Breast epithelium (tissue), 3 donors: ENCODE data around the gene CENPA.

ENCODE experiments used
- POLR2A ChIP-seq: fragments of 450-650 bp; IDR thresholded peaks from one replicate; pipeline ENCODE4 v1.6.1; 2016; ENCODE audit warnings: antibody characterized with exemption, mild to moderate bottlenecking, moderate library complexity
- POLR2AphosphoS5 ChIP-seq, 3 donors: sonication (generic); formaldehyde crosslinking; IDR thresholded peaks; one replicate each; pipeline ENCODE4 v1.6.1; 2017; ENCODE audit warnings: antibody characterized with exemption in 3 of 3
- TF ChIP-seq, protein P1 (sequence below), 3 donors: fragments of 450-650 bp; IDR thresholded peaks; one replicate each; pipeline ENCODE4 v1.5.1; 2016 to 2017; ENCODE audit warnings: antibody characterized with exemption in 3 of 3, mild to moderate bottlenecking in 3 of 3, moderate library complexity in 3 of 3

DNA sequence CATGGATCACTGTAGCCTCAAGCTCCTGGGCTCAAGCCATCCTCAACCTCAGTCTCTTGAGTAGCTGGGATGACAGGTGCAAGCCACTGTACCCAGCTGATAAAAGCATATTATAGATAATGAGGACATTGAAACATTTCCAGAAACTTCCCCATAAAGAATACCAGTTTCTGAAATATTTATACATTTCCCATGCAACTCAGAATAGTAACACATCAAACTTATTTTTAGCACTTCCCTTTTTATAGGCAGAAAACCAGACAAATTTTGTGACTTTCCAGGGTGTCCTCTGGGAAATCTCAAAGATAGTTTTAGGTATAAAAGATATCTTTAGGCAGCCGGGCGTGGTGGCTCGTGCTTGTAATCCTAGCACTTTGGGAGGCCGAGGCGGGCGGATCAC lies 37.0 kb downstream of the CENPA start:
- TF ChIP-seq, protein P1, sequence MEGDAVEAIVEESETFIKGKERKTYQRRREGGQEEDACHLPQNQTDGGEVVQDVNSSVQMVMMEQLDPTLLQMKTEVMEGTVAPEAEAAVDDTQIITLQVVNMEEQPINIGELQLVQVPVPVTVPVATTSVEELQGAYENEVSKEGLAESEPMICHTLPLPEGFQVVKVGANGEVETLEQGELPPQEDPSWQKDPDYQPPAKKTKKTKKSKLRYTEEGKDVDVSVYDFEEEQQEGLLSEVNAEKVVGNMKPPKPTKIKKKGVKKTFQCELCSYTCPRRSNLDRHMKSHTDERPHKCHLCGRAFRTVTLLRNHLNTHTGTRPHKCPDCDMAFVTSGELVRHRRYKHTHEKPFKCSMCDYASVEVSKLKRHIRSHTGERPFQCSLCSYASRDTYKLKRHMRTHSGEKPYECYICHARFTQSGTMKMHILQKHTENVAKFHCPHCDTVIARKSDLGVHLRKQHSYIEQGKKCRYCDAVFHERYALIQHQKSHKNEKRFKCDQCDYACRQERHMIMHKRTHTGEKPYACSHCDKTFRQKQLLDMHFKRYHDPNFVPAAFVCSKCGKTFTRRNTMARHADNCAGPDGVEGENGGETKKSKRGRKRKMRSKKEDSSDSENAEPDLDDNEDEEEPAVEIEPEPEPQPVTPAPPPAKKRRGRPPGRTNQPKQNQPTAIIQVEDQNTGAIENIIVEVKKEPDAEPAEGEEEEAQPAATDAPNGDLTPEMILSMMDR (IDR thresholded peaks at IDR 0.05): no peak
- TF ChIP-seq POLR2A: no peak
- no peak for TF ChIP-seq POLR2AphosphoS5 (IDR thresholded peaks at IDR 0.05)
